NOMO-1 treated with dmso at 0.1 percent for 144 hours (cell line): ENCODE results near the gene COPZ1.
"Not testable (repeated sequence)": the region's sequence is repeated elsewhere in the genome, so short reads cannot be mapped to it uniquely, and the experiment has no call there.

Experiments
- DNase-seq: peaks from one replicate; lab custom pipeline; 2025; ENCODE audit not compliant: unreplicated experiment; lab: John Stamatoyannopoulos, UW

COPZ1 gene

GRCh38 chr12:54324617-54325441 is at the start of gene COPZ1:
COPZ1 (plus strand) TSS chr12:54325131; CDS start chr12:54325164, 33 bp downstream.
- DNase-seq, result peak; percentile 100

GRCh38 chr12:54276368-54276767 is 48.6 kb upstream of the COPZ1 start:
- no peak for DNase-seq

GRCh38 chr12:54277823-54278276 is 47.1 kb upstream of the COPZ1 start:
- no peak for DNase-seq

GRCh38 chr12:54279227-54279631 is 45.7 kb upstream of the COPZ1 start:
- DNase-seq, result no peak

- DNase-seq, result peak; percentile 98
Measured at GRCh38 chr12:54279632-54280467, 45.1 kb upstream of the COPZ1 start, which contains the start of gene CBX5. CBX5 (minus strand) TSS chr12:54280122; CDS start chr12:54257650, 22,472 bp downstream.

GRCh38 chr12:54280468-54281260 is 44.3 kb upstream of the COPZ1 start, which contains the start of gene HNRNPA1:
HNRNPA1 (plus strand) TSS chr12:54280726; CDS start chr12:54280808, 82 bp downstream.
- DNase-seq, result peak; percentile 99

- not testable (repeated sequence) for DNase-seq
Measured at GRCh38 chr12:54281261-54281638, 43.7 kb upstream of the COPZ1 start.

GRCh38 chr12:54281694-54282093 is 43.2 kb upstream of the COPZ1 start:
- DNase-seq, result not testable (repeated sequence)

GRCh38 chr12:54282949-54283593 is 41.9 kb upstream of the COPZ1 start:
- DNase-seq, result no peak

- not testable (repeated sequence) for DNase-seq
Measured at GRCh38 chr12:54284070-54284780, 40.7 kb upstream of the COPZ1 start.

- no peak for DNase-seq
Measured at GRCh38 chr12:54285150-54286041, 39.5 kb upstream of the COPZ1 start.

GRCh38 chr12:54286042-54287030 is 38.6 kb upstream of the COPZ1 start:
- no peak for DNase-seq

GRCh38 chr12:54287261-54288157 is 37.4 kb upstream of the COPZ1 start:
- DNase-seq, result no peak

- DNase-seq, result no peak
Measured at GRCh38 chr12:54292083-54292930, 32.6 kb upstream of the COPZ1 start.

GRCh38 chr12:54292931-54293241 is 32.0 kb upstream of the COPZ1 start:
- DNase-seq, result no peak
